Eye (tissue), 1 donor: ENCODE measurements around the gene EBP.
"Not testable (repeated sequence)": the region's sequence is repeated elsewhere in the genome, so short reads cannot be mapped to it uniquely, and the experiment has no call there.

Experiments used
- DNase-seq: peaks from one replicate; pipeline ENCODE4 v3.0.0-alpha.2; 2015

Gene EBP

GRCh38 chrX:48531358-48531959 is 9.9 kb downstream of the EBP start:
- no peak for DNase-seq

- no peak for DNase-seq
Measured at GRCh38 chrX:48532161-48532560, 10.6 kb downstream of the EBP start.

GRCh38 chrX:48533165-48533564 is 11.6 kb downstream of the EBP start:
- DNase-seq = no peak

- no peak for DNase-seq
Measured at GRCh38 chrX:48538641-48539344, 17.2 kb downstream of the EBP start.

- peak; percentile 97 for DNase-seq
Measured at GRCh38 chrX:48539345-48540027, 17.9 kb downstream of the EBP start, which contains the start of gene TBC1D25. Gene TBC1D25, plus strand, starts transcription at chrX:48539714. Its CDS starts 84 bp downstream, at chrX:48539798.

GRCh38 chrX:48540028-48540375 is 18.4 kb downstream of the EBP start:
- no peak for DNase-seq

GRCh38 chrX:48540480-48540879 is 18.9 kb downstream of the EBP start:
- no peak for DNase-seq

GRCh38 chrX:48541140-48541814 is 19.7 kb downstream of the EBP start:
- DNase-seq = no peak

GRCh38 chrX:48548871-48549270 is 27.3 kb downstream of the EBP start:
- no peak for DNase-seq

- DNase-seq = not testable (repeated sequence)
Measured at GRCh38 chrX:48555731-48556325, 34.2 kb downstream of the EBP start.

- no peak for DNase-seq
Measured at GRCh38 chrX:48558271-48558670, 36.7 kb downstream of the EBP start.

- no peak for DNase-seq
Measured at GRCh38 chrX:48559636-48560035, 38.0 kb downstream of the EBP start.

- DNase-seq = no peak
Measured at GRCh38 chrX:48560056-48560455, 38.4 kb downstream of the EBP start.

- no peak for DNase-seq
Measured at GRCh38 chrX:48560681-48561080, 39.1 kb downstream of the EBP start.

- no peak for DNase-seq
Measured at GRCh38 chrX:48569958-48570357, 48.4 kb downstream of the EBP start.

GRCh38 chrX:48573690-48574269 is 52.2 kb downstream of the EBP start:
- DNase-seq = no peak

GRCh38 chrX:48574270-48575266 is 53.0 kb downstream of the EBP start, which contains the start of gene RBM3:
Gene RBM3, plus strand, starts transcription at chrX:48574484. Its CDS starts 697 bp downstream, at chrX:48575181.
- peak; percentile 95 for DNase-seq

GRCh38 chrX:48575642-48576041 is 54.0 kb downstream of the EBP start:
- no peak for DNase-seq

- no peak for DNase-seq
Measured at GRCh38 chrX:48576108-48576507, 54.5 kb downstream of the EBP start.
